A673 (cell line): Measurements from ENCODE around the gene NETO2. TPM values are rescaled to one million over a fixed set of nuclear protein-coding genes. Genes with fewer than 3 reads are reported as not detected.

ENCODE experiments used
- BruUV-seq: library from RNA; stranded (reverse); fragments of 400-500 nt; replicated peaks from 2 replicates; lab custom pipeline; 2021; lab: Mats Ljungman, UMichigan
- CTCF ChIA-PET: fragments of 300-600 bp; sonication (Branson Sonifier 250); formaldehyde crosslinking; loops from one replicate; lab custom pipeline; 2022; ENCODE audit warnings: antibody characterized with exemption; lab: Charles Lee
- POLR2A ChIA-PET: fragments of 300-600 bp; sonication (Branson Sonifier 250); formaldehyde crosslinking; loops from one replicate; lab custom pipeline; 2022; ENCODE audit warnings: antibody characterized with exemption; ENCODE audit not compliant: low non-redundant PET; lab: Charles Lee
- DNase-seq: peaks from one replicate; pipeline ENCODE4 v3.0.0-alpha.2; 2015; ENCODE audit warnings: low spot score
- H3K27ac ChIP-seq: fragments of 200-600 bp; sonication (generic); 2 replicates; pipeline ENCODE4 v1.5.1; 2016; ENCODE audit warnings: mixed run types, low read depth, mild to moderate bottlenecking, mixed read lengths, antibody characterized with exemption, low read length; ENCODE audit not compliant: poor library complexity, severe bottlenecking
- H3K27me3 ChIP-seq: fragments of 200-600 bp; sonication (generic); replicated peaks from 2 replicates; pipeline ENCODE4 v1.6.1; 2017; ENCODE audit warnings: mixed run types, low read depth, mild to moderate bottlenecking, mixed read lengths, antibody characterized with exemption, low read length; ENCODE audit not compliant: insufficient read depth, poor library complexity
- H3K36me3 ChIP-seq: fragments of 200-600 bp; sonication (generic); 2 replicates; pipeline ENCODE4 v1.6.1; 2016; ENCODE audit warnings: mixed run types, mild to moderate bottlenecking, mixed read lengths, antibody characterized with exemption, low read length; ENCODE audit not compliant: insufficient read depth, poor library complexity, severe bottlenecking
- H3K4me1 ChIP-seq: fragments of 200-600 bp; sonication (generic); 2 replicates; pipeline ENCODE4 v1.6.1; 2017; ENCODE audit warnings: mixed run types, mild to moderate bottlenecking, mixed read lengths, antibody characterized with exemption, low read length; ENCODE audit not compliant: insufficient read depth, poor library complexity, severe bottlenecking
- H3K4me3 ChIP-seq: fragments of 200-600 bp; sonication (generic); 2 replicates; pipeline ENCODE4 v1.5.1; 2016; ENCODE audit warnings: low read depth, mixed run types, mild to moderate bottlenecking, mixed read lengths, low read length; ENCODE audit not compliant: poor library complexity, severe bottlenecking
- H3K9me3 ChIP-seq: fragments of 200-600 bp; sonication (generic); 2 replicates; pipeline ENCODE4 v1.6.1; 2016; ENCODE audit warnings: mixed run types, low read depth, mild to moderate bottlenecking, mixed read lengths, antibody characterized with exemption, low read length; ENCODE audit not compliant: poor library complexity, severe bottlenecking
- EZH2 ChIP-seq: fragments of 200-600 bp; sonication (generic); IDR thresholded peaks from 2 replicates; pipeline ENCODE4 v1.6.1; 2017; ENCODE audit warnings: borderline replicate concordance, low read depth, mild to moderate bottlenecking, mixed read lengths, antibody characterized with exemption, low read length; ENCODE audit not compliant: poor library complexity, severe bottlenecking
- intact Hi-C: fragments of 100-400 bp; cut with micrococcal nuclease; formaldehyde crosslinking; loops from one replicate; pipeline ENCODE4 v1.10.0; 2022; ENCODE audit not compliant: unreplicated experiment
- total RNA-seq: library from RNA; stranded (reverse); gene quantifications from 2 replicates; pipeline ENCODE4 v1.2.3, GENCODE V29; 2021
- TF ChIP-seq, protein P1 (sequence below): fragments of 300-800, 200-600 bp; sonication (generic); conservative IDR thresholded peaks from 2 replicates; pipeline ENCODE4 v1.5.1; 2017; ENCODE audit warnings: low read depth, mild to moderate bottlenecking, antibody characterized with exemption, low read length, moderate library complexity, mixed read lengths

Gene NETO2
- total RNA-seq, 1 experiment from 2014 or later, result 68.7 TPM

DNA sequence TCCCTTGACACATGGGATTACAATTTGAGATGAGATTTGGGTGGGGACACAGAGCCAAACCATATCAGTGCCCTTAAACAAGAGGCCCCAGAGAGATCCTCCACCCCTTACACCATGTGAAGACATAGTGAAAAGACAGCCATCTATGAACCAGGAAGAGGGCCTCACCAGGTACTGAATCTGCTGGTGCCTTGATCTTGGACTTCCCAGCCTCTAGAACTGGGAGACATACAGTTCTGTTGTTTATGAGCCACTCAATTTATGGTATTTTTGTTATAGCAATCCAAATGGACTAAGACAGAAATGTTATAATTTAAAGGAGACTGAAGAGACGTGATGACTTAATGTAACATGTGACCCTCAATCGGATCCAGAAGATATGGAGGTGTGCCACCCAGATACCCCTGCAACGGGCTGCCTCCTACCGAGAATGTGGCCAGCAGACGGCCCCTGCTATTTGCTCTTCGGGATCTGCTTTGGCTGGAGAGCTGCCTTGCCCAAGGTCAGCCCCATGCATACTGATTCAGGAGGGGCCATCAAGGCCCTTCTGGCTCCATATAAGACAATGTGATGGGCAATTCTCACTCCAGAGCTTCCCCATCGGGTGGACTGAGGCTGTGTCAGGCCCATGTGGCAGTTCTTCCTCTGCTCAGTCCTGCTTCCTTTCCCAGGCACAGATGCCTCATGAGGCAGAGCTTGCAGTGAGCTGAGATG lies 80.6 kb downstream of the NETO2 start:
- Histone ChIP-seq H3K4me1 (peaks cover 8% of the 10 kb centered on the region), H3K4me3 (no peak overlapping the region), H3K27ac (no peak overlapping the region), H3K9me3 (no peaks in the 10 kb centered on the region), H3K27me3 (no peaks in the 10 kb centered on the region), H3K36me3 (no peaks in the 10 kb centered on the region)
- intact Hi-C loops, result no loop called here
- CTCF ChIA-PET, result no interaction called here
- POLR2A ChIA-PET, result no interaction called here
- no TSS peak for BruUV-seq
- no peak for TF ChIP-seq EZH2
- TF ChIP-seq, protein P1, sequence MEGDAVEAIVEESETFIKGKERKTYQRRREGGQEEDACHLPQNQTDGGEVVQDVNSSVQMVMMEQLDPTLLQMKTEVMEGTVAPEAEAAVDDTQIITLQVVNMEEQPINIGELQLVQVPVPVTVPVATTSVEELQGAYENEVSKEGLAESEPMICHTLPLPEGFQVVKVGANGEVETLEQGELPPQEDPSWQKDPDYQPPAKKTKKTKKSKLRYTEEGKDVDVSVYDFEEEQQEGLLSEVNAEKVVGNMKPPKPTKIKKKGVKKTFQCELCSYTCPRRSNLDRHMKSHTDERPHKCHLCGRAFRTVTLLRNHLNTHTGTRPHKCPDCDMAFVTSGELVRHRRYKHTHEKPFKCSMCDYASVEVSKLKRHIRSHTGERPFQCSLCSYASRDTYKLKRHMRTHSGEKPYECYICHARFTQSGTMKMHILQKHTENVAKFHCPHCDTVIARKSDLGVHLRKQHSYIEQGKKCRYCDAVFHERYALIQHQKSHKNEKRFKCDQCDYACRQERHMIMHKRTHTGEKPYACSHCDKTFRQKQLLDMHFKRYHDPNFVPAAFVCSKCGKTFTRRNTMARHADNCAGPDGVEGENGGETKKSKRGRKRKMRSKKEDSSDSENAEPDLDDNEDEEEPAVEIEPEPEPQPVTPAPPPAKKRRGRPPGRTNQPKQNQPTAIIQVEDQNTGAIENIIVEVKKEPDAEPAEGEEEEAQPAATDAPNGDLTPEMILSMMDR, result no peak
- no peak for DNase-seq

DNA sequence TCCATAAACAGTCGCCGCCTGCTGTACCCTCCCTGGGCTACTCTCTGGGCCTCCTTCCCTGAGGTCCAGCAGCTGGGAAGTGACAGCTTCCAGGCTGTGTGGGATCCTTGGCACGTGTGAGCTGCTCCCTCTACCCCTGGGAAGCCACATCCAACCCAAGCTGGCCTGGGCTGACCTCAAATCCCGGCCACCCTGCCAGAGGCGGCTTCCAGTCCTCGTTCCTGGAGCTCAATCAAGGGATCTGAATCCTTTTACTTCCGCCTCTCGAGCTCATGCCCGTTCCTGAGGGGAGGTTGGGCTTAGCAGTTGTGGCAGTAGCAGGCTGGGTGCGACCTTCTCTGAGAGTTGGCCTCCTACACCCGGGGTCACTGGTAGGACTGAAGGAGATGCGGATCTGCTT lies 82.5 kb downstream of the NETO2 start:
- TF ChIP-seq, protein P1, result no peak
- TF ChIP-seq EZH2, result no peak
- Histone ChIP-seq H3K4me3 (no peak overlapping the region), H3K4me1 (peaks cover 8% of the 10 kb centered on the region), H3K9me3 (no peaks in the 10 kb centered on the region), H3K27me3 (no peaks in the 10 kb centered on the region), H3K36me3 (no peaks in the 10 kb centered on the region), H3K27ac (no peak overlapping the region)
- intact Hi-C loops, result no loop called here
- ChIA-PET CTCF (no interaction called here), POLR2A (no interaction called here)
- no peak for DNase-seq
- no TSS peak for BruUV-seq

DNA sequence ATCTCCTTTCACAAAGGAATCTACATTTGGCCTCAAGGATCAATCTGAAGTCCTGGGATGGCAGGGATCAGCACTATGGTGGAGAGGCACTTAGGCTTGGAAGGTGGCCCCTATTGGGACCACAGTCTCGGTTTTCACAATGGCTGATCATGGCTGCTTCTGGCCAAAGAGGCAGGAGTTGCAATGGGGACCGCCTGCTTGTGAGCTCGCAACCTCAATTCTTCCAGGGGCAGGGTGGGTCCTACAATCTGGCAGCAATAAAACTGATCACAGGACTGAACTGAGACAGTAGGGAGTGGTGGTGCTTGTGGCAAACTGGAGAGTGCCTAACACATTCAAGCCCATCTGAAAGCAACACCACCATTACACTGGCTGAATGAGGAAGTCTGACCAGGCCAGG lies 83.1 kb downstream of the NETO2 start:
- Histone ChIP-seq H3K27ac (no peak overlapping the region), H3K27me3 (no peaks in the 10 kb centered on the region), H3K36me3 (no peaks in the 10 kb centered on the region), H3K4me1 (peaks cover 8% of the 10 kb centered on the region), H3K9me3 (no peaks in the 10 kb centered on the region), H3K4me3 (no peak overlapping the region)
- intact Hi-C loops, result no loop called here
- no peak for TF ChIP-seq EZH2
- TF ChIP-seq, protein P1, result no peak
- BruUV-seq, result no TSS peak
- ChIA-PET CTCF (no interaction called here), POLR2A (no interaction called here)
- DNase-seq, result no peak
